SKM-1 treated with dmso at 0.1 percent for 144 hours (cell line): ENCODE measurements around the gene SEC14L2.
A peak's percentile ranks its signal among the peaks of the same experiment; 100 is the strongest.

ENCODE experiments used
- DNase-seq: peaks from one replicate; lab custom pipeline; 2025; ENCODE audit not compliant: unreplicated experiment; lab: John Stamatoyannopoulos, UW

The SEC14L2 gene

GRCh38 chr22:30396871-30397655, at the start of gene SEC14L2:
TSS of gene SEC14L2 (plus strand) at chr22:30397018. CDS start at chr22:30397117, 99 bp downstream.
- no peak for DNase-seq

- no peak for DNase-seq
Observed at GRCh38 chr22:30347255-30347892, 49.4 kb upstream of the SEC14L2 start.

DNA sequence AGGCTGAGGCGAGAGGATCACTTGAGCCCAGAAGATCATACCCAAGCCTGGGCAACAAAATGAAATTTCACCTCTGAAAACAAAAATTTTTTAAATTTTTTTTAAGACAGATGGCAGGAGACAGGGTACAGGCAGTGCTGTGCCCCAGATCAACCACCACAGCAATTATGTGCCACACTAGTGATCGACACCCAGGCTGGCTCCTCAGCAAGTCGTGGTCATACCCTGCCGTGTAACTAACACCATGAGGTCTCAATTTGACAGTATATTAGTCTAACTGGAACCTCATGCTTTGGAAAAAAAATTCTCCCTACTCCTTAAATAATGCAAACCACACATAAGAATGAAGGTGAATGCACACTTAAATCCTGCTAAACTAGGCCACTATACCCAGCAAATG, 48.4 kb upstream of the SEC14L2 start:
- no peak for DNase-seq

GRCh38 chr22:30348809-30349208, 48.0 kb upstream of the SEC14L2 start:
- DNase-seq: no peak

GRCh38 chr22:30351226-30351625, 45.6 kb upstream of the SEC14L2 start:
- DNase-seq: no peak

DNA sequence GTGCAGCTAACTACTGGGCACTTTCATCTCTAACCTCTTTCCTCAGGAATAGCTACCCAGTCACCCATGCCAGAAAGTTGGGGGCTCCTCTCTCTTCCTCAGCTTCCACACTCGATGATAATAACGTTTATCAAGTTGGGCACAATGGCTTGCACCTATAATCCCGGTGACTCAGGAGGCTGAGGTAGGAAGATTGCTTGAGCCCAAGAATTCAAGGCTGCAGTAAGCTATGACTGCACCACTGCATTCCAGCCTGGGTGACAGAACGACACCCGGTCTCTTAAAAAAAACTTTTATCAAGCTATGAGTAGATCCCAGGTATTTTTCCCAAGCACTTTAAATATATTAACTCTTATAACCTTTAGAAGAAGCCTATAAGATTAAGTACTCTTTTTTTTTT, 42.2 kb upstream of the SEC14L2 start:
- no peak for DNase-seq

DNA sequence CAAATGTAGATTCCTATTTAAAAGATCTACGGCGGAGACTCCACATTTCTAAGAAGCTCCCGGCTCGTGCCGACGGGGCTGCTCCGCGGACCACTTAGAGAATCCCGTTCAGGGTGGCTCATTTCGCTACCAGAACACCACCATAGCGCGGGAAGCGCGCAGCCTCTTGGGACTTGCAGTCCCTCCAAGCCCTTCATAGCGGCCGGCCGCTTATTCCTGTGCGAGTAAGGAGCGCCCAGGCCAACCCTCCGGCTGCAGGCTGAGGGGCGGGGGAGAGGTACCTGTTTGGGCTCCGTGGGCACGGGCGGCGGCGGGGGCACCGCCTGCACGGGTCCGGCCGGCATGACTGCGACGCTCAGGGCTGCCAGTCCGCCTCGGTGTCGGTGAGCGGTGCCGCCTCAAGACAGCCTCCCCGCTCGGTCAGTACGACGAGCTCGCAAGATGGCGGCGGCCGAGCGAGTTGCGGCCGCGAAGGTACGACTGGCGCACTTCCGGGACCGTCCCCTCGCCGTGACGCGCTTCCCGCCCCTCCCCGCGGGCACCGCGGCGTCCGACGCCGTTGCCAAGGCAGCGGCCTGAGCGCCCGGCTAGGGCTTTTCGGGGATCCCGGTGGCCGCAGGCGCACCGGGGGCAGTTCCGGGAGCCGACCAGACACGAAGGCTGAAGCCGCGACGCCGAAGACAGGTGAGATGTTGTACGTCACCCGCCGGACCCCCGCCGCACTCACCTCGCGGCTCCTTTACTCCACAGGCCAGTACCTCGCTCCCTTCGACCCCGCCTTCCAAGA, 40.2 kb upstream of the SEC14L2 start, which contains the start of the genes CCDC157 and SF3A1:
CCDC157 (plus strand) TSS at position 559 of the 787 bp plus-strand sequence. CDS start 8,994 bp downstream, outside the sequence.
SF3A1 (minus strand) TSS at position 446 of the 787 bp plus-strand sequence; CDS start at position 344, 102 bp downstream.
- DNase-seq: peak; percentile 70

DNA sequence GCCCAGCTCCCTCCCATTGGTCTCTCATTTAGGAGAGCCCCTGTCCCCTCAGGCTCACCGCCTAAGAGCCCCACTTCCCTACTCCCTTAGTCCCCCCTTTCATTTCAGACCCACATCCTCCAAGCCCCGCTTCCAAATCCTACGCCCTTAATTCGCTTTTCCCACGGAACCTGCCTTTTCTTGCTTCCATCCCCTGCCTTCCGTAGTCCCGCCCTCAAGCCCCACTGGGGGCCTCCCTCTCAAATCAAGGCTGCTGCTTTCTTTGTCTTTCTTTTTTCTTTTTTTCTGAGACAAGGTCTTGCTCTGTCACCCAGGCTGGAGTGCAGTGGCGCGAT, 39.6 kb upstream of the SEC14L2 start:
- no peak for DNase-seq

GRCh38 chr22:30357650-30358215, 39.1 kb upstream of the SEC14L2 start:
- DNase-seq: no peak

- DNase-seq: no peak
Observed at GRCh38 chr22:30358541-30358940, 38.3 kb upstream of the SEC14L2 start.

GRCh38 chr22:30361916-30362650, 34.7 kb upstream of the SEC14L2 start:
- DNase-seq: no peak

- DNase-seq: no peak
Observed at GRCh38 chr22:30362651-30363281, 34.1 kb upstream of the SEC14L2 start.

DNA sequence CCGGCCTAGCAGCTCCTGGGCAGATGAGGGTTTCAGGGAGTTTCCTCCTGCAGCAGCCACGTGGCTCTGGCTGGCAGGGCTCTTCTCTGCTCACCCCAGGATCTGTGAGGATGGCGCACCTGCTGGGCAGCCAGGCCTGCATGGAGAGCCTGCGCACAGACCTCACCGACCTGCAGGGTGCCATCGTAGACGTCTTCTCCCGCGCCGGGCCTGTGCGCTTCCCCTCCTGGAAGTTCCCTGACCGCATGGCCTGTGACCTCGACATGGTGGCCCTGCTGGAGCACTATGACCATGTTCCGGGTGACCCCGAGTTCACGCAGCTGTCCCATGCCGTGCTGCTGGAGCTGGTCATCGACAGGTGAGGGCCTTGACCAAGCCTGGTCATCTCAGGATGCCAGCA, 30.9 kb upstream of the SEC14L2 start:
- DNase-seq: no peak

DNA sequence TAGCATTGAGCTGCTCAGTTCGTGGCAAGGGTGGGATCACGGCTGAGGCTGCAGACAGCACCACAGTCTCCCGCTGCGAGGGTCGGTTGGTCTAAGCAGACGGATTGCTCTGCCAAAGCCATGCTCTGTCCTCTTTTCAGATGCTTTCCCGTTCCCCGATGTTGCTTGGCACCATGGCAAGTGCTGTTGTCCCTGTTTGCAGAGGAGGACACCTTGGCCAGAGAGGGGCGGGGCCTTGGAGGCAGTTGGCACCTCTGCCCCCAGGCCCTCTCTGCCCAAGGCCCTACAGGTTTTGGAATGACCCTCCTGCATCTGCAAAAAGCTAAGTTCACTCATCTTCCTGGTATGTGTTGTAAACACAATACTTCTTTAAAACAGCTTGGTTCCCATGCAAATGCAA, 28.4 kb upstream of the SEC14L2 start:
- no peak for DNase-seq

GRCh38 chr22:30370641-30371230, 26.1 kb upstream of the SEC14L2 start:
- no peak for DNase-seq

DNA sequence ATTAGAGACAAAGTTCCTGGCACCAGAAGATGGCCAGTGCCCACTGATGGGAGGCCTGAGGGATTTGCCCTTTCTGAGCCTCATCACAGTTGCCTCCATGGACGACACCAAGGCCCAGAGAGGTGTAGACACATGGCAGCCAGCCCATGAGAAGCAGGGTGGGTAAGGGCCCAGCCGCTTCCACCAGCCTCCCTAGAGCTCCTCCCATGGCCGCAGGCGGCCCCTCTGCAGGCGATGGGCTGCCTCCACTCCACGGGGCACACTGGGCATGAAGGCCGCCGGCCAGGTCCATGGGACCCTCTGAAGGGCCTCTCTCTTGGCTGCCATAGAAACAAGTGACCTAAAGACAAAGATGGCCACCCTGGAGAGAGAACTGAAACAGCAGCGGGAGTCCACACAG, 25.5 kb upstream of the SEC14L2 start:
- DNase-seq: no peak

GRCh38 chr22:30371981-30372380, 24.8 kb upstream of the SEC14L2 start:
- DNase-seq: no peak

- DNase-seq: peak; percentile 77
Observed at GRCh38 chr22:30372915-30373314, 23.9 kb upstream of the SEC14L2 start.
